HUES6 (cell line): ENCODE measurements around the gene SIPA1L3.

Experiments
- H3K27ac ChIP-seq: 2 replicates; pipeline ENCODE4 v1.7.0; 2013; ENCODE audit warnings: low read depth, mild to moderate bottlenecking, low read length, inconsistent platforms
- H3K27me3 ChIP-seq: 2 replicates; pipeline ENCODE4 v1.6.1; 2013; ENCODE audit warnings: low read length; ENCODE audit not compliant: control insufficient read depth, insufficient read depth
- H3K36me3 ChIP-seq: 2 replicates; pipeline ENCODE4 v1.6.1; 2013; ENCODE audit warnings: low read length; ENCODE audit not compliant: control insufficient read depth, insufficient read depth
- H3K4me1 ChIP-seq: 2 replicates; pipeline ENCODE4 v1.6.1; 2013; ENCODE audit warnings: low read length; ENCODE audit not compliant: control insufficient read depth, insufficient read depth
- H3K4me3 ChIP-seq: 2 replicates; pipeline ENCODE4 v1.5.1; 2013; ENCODE audit warnings: low read depth, low read length
- H3K9ac ChIP-seq: one replicate; pipeline ENCODE4 v1.6.1; 2013; ENCODE audit warnings: mild to moderate bottlenecking, low read length
- H3K9me3 ChIP-seq: 2 replicates; pipeline ENCODE4 v1.6.1; 2013; ENCODE audit warnings: low read depth, low read length; ENCODE audit not compliant: control insufficient read depth, insufficient read depth

The SIPA1L3 gene

DNA sequence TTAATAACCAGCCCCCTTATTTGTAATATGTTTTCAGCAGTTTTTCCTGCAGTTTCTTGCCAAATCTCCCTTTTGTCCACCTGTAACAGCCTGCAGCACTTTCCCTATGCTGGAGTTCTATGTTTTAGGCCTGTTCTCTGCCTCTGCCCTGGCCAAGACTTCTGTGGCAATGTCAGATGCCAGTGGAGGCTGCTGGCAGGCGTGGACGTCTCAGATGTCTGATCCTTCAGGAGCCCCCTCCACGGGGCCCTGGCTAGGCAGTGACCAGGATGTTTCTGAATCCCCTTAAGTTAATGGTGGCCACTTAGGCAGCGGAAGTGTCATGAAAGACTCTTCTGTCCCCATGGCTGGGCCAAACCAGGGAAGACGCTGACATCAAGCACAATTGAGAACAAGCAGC is 40.8 kb downstream of the SIPA1L3 start:
- Histone ChIP-seq H3K9ac (no peak overlapping the region), H3K36me3 (no peaks in the 10 kb centered on the region), H3K4me1 (no peaks in the 10 kb centered on the region; the same call in 1 of the 2 replicates), H3K27me3 (no peaks in the 10 kb centered on the region), H3K9me3 (no peaks in the 10 kb centered on the region), H3K27ac (no peak overlapping the region), H3K4me3 (no peak overlapping the region)

DNA sequence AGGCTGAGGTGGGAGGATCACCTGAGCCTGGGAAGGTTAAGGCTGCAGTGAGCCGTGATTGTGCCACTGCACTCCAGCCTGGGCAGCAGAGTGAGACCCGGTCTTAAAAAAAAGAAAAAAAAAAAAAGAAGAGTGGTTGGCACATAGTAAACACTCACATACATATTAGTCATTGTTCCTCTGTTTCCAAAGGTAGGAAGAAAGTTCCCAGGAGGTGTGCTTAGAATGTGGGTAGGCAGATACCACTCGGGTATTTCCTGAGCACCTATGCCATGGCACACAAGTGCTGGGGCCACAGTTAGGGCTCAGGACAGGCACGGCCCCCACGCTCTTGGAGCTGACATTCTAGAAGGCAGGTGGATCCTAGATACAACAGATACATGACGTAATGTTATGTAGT is 41.4 kb downstream of the SIPA1L3 start:
- Histone ChIP-seq H3K4me3 (no peak overlapping the region), H3K27me3 (no peaks in the 10 kb centered on the region), H3K36me3 (no peaks in the 10 kb centered on the region), H3K9ac (no peak overlapping the region), H3K27ac (no peak overlapping the region), H3K4me1 (peaks cover 5% of the 10 kb centered on the region), H3K9me3 (no peaks in the 10 kb centered on the region)

GRCh38 chr19:37950471-37951175 is 43.6 kb downstream of the SIPA1L3 start:
- no peak overlapping the region for H3K9ac ChIP-seq
- no peaks in the 10 kb centered on the region for H3K36me3 ChIP-seq
- no peaks in the 10 kb centered on the region for H3K9me3 ChIP-seq
- H3K27ac ChIP-seq = no peak overlapping the region
- no peak overlapping the region for H3K4me3 ChIP-seq
- H3K4me1 ChIP-seq = peaks cover 19% of the 10 kb centered on the region
- no peaks in the 10 kb centered on the region for H3K27me3 ChIP-seq

GRCh38 chr19:37951816-37952210 is 44.8 kb downstream of the SIPA1L3 start:
- Histone ChIP-seq H3K4me1 (peaks cover 19% of the 10 kb centered on the region), H3K36me3 (no peaks in the 10 kb centered on the region), H3K27ac (no peak overlapping the region), H3K27me3 (no peaks in the 10 kb centered on the region), H3K9me3 (no peaks in the 10 kb centered on the region), H3K4me3 (no peak overlapping the region), H3K9ac (no peak overlapping the region)

DNA sequence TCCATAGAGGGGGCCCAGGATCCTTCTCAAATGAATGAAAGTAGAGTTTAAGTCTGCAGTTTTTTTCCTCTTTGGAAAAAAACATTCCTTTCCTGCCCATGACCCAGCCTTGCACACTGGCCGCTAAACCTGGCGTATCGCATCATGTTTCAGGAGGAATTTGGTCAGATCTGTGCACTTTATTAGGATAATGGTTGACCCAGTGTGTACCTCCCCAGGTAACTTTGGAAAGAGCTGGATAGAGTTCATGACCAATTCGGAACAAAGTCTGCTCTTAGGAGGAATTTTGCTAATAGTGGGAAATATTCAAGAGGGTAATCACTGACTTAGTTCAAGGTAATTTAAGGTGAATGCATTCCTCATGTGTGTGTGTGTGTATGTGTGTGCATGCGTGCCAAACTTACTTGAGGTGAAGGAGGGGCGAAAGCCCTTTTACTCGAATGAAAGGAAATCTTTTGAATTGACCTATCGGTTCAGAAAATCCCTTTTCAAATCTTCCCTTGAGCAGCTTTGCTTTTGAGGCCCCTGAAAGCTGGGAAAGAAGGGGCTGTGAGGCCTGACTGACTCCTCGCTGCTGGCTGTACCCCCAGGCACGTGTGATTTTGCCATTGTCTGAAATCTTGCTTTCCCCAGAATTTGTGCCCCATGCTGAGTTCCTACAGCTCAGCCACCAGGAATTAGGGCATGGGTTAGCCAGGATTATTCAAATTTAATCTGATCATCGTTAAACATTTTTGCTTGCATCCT is 46.3 kb downstream of the SIPA1L3 start:
- H3K36me3 ChIP-seq = no peaks in the 10 kb centered on the region
- H3K9me3 ChIP-seq = peaks cover 3% of the 10 kb centered on the region; the same call in 1 of the 2 replicates
- H3K4me3 ChIP-seq = no peak overlapping the region
- peaks cover 19% of the 10 kb centered on the region for H3K4me1 ChIP-seq
- no peaks in the 10 kb centered on the region for H3K27me3 ChIP-seq
- H3K9ac ChIP-seq = no peak overlapping the region
- peak overlapping the region; percentile 28; the same call in 1 of the 2 replicates for H3K27ac ChIP-seq

DNA sequence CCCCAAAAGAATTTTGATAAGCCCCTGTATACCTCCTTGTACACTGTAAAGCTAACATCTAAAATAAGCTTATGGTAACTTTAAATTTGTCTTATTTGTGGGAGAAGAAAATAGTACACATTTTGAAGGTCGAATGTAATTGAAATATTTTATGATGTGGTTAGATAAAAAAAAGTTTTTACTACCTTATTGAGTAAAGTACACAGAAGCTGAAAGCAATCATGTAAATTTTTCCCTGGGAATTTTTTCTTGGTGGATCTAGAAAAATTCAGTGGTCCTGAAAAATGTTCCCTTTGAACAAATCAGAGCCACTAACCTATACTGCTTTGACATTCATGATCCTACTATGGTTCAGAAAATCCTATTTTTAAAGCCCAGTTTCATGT is 46.9 kb downstream of the SIPA1L3 start:
- peaks cover 19% of the 10 kb centered on the region for H3K4me1 ChIP-seq
- no peaks in the 10 kb centered on the region for H3K36me3 ChIP-seq
- no peaks in the 10 kb centered on the region for H3K27me3 ChIP-seq
- H3K4me3 ChIP-seq = no peak overlapping the region
- no peak overlapping the region for H3K9ac ChIP-seq
- H3K27ac ChIP-seq = 0 out of 2 replicates have a peak overlapping the region, but pooled peaks have one; percentile 28
- peaks cover 3% of the 10 kb centered on the region; the same call in 1 of the 2 replicates for H3K9me3 ChIP-seq

GRCh38 chr19:37954421-37954874 is 47.4 kb downstream of the SIPA1L3 start:
- Histone ChIP-seq H3K4me3 (no peak overlapping the region), H3K9ac (no peak overlapping the region), H3K9me3 (peaks cover 5% of the 10 kb centered on the region), H3K4me1 (peaks cover 19% of the 10 kb centered on the region), H3K27me3 (no peaks in the 10 kb centered on the region), H3K36me3 (no peaks in the 10 kb centered on the region), H3K27ac (no peak overlapping the region)

DNA sequence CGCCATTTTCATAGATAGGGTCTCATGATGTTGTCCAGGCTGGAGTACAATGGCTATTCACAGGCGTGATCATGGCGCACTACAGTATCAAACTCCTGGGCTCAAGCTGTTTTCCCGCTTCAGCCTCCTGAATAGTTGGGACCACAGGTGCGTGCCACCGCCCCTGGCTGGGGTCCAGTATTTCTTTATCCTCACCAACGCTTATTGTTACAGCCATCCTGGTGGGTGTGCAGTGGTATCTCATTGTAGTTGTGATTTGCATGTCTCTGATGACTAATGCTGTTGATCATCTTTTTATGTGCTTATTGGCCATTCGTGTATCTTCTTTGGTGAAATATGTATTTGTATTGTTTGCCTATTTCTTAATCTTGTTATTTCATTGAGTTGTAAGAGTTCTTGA is 49.0 kb downstream of the SIPA1L3 start:
- peaks cover 5% of the 10 kb centered on the region for H3K9me3 ChIP-seq
- no peak overlapping the region for H3K27ac ChIP-seq
- no peaks in the 10 kb centered on the region for H3K27me3 ChIP-seq
- no peak overlapping the region for H3K4me3 ChIP-seq
- H3K4me1 ChIP-seq = peaks cover 19% of the 10 kb centered on the region
- no peaks in the 10 kb centered on the region for H3K36me3 ChIP-seq
- H3K9ac ChIP-seq = no peak overlapping the region

GRCh38 chr19:37957176-37957575 is 50.2 kb downstream of the SIPA1L3 start:
- Histone ChIP-seq H3K27ac (no peak overlapping the region), H3K4me1 (peaks cover 19% of the 10 kb centered on the region), H3K9ac (no peak overlapping the region), H3K9me3 (peaks cover 5% of the 10 kb centered on the region), H3K27me3 (no peaks in the 10 kb centered on the region), H3K36me3 (no peaks in the 10 kb centered on the region), H3K4me3 (no peak overlapping the region)

GRCh38 chr19:37959665-37960114 is 52.7 kb downstream of the SIPA1L3 start:
- Histone ChIP-seq H3K27me3 (no peaks in the 10 kb centered on the region), H3K4me3 (no peak overlapping the region), H3K9me3 (peaks cover 5% of the 10 kb centered on the region), H3K27ac (no peak overlapping the region), H3K36me3 (no peaks in the 10 kb centered on the region), H3K9ac (no peak overlapping the region), H3K4me1 (peaks cover 6% of the 10 kb centered on the region)

DNA sequence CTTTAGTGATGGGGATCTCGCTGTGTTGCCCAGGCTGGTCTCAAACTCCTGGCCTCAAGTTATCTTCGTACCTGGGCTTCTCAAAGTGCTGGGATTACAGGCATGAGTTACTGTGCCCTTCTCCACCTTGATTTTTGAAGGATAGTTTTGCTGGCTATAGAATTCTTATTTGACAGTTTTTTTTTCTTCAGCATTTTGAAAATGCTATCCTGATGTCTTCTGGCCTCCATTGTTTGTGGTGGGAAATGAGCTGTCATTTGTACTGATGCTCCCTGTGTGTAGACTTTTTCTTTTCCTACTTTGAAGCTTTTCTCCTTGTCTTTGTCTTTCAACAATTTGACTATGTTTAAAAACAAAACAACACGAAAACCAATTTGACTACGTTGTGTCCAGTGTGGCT is 54.2 kb downstream of the SIPA1L3 start:
- no peak overlapping the region for H3K9ac ChIP-seq
- no peaks in the 10 kb centered on the region for H3K27me3 ChIP-seq
- H3K27ac ChIP-seq = no peak overlapping the region
- H3K4me1 ChIP-seq = peaks cover 9% of the 10 kb centered on the region
- no peaks in the 10 kb centered on the region for H3K36me3 ChIP-seq
- peaks cover 5% of the 10 kb centered on the region for H3K9me3 ChIP-seq
- no peak overlapping the region for H3K4me3 ChIP-seq
